Stimulated activated naive CD8-positive, alpha-beta T cell treated with anti-CD3 and anti-CD28 coated beads, Interleukin-15, amount 100 ng/mL, for 72 hours (primary cell): Measurements from ENCODE around the gene ISX.
"Not testable (repeated sequence)": the region's sequence is repeated elsewhere in the genome, so short reads cannot be mapped to it uniquely, and the experiment has no call there.

Experiments used
- ATAC-seq: fragments of 150-1000 bp; cut with Tn5 transposase; 2 replicates; pipeline ENCODE4 v1.10.0; 2021; ENCODE audit warnings: mild to moderate bottlenecking, moderate library complexity
- DNase-seq, 2 donors: peaks; one replicate each; pipeline ENCODE4 v3.0.0; 2021 to 2022
- H3K27ac Mint-ChIP-seq, 2 donors: one replicate each; pipeline ENCODE4 v1.8.0; 2022; ENCODE audit warnings: mild to moderate bottlenecking in 2 of 2, mixed read lengths in 2 of 2, moderate library complexity in 2 of 2
- H3K27me3 Mint-ChIP-seq: one replicate; pipeline ENCODE4 v1.8.0; 2022; ENCODE audit warnings: mixed read lengths
- H3K4me1 Mint-ChIP-seq: one replicate; pipeline ENCODE4 v1.8.0; 2022; ENCODE audit warnings: mild to moderate bottlenecking, mixed read lengths
- H3K4me3 Mint-ChIP-seq, 2 donors: one replicate each; pipeline ENCODE4 v1.8.0; 2022; ENCODE audit warnings: mild to moderate bottlenecking in 2 of 2, mixed read lengths in 2 of 2, moderate library complexity in 1 of 2
- H3K9me3 Mint-ChIP-seq, 2 donors: one replicate each; pipeline ENCODE4 v1.8.0; 2022; ENCODE audit warnings: mixed read lengths in 2 of 2

ISX gene

GRCh38 chr22:35044607-35045390 is 21.2 kb upstream of the ISX start:
- ATAC-seq (no peak), DNase-seq (no peak)
- Mint-ChIP-seq H3K27me3 (peaks cover 16% of the 10 kb centered on the region), H3K27ac (no peak overlapping the region), H3K9me3 (no peaks in the 10 kb centered on the region), H3K4me1 (no peaks in the 10 kb centered on the region), H3K4me3 (no peak overlapping the region)

- Mint-ChIP-seq H3K27me3 (peaks cover 10% of the 10 kb centered on the region), H3K27ac (no peak overlapping the region), H3K4me3 (no peak overlapping the region), H3K4me1 (no peaks in the 10 kb centered on the region), H3K9me3 (no peaks in the 10 kb centered on the region)
- ATAC-seq, result no peak
- no peak for DNase-seq
Observed at GRCh38 chr22:35045451-35045850, 20.5 kb upstream of the ISX start.

- Mint-ChIP-seq H3K4me1 (no peaks in the 10 kb centered on the region), H3K27ac (no peak overlapping the region), H3K9me3 (no peaks in the 10 kb centered on the region), H3K27me3 (peaks cover 10% of the 10 kb centered on the region), H3K4me3 (no peak overlapping the region)
- DNase-seq (no peak), ATAC-seq (no peak)
Observed at GRCh38 chr22:35046744-35047462, 19.1 kb upstream of the ISX start.

- not testable (repeated sequence) for DNase-seq, H3K4me3 Mint-ChIP-seq, H3K4me1 Mint-ChIP-seq, ATAC-seq, H3K9me3 Mint-ChIP-seq, H3K27me3 Mint-ChIP-seq, H3K27ac Mint-ChIP-seq
Observed at GRCh38 chr22:35050038-35050437, 15.9 kb upstream of the ISX start.

- H3K27ac Mint-ChIP-seq, result no peak overlapping the region
- no peaks in the 10 kb centered on the region for H3K9me3 Mint-ChIP-seq
- no peak for ATAC-seq
- no peaks in the 10 kb centered on the region for H3K4me1 Mint-ChIP-seq
- H3K27me3 Mint-ChIP-seq, result peaks cover 11% of the 10 kb centered on the region
- no peak for DNase-seq
- no peak overlapping the region for H3K4me3 Mint-ChIP-seq
Observed at GRCh38 chr22:35051013-35051535, 14.9 kb upstream of the ISX start.

GRCh38 chr22:35051791-35052190 is 14.2 kb upstream of the ISX start:
- ATAC-seq, result peak; percentile 89
- peaks cover 12% of the 10 kb centered on the region for H3K27me3 Mint-ChIP-seq
- DNase-seq, result peak in 1 of 2 donors; percentile 16
- H3K27ac Mint-ChIP-seq, result no peak overlapping the region
- H3K4me1 Mint-ChIP-seq, result no peaks in the 10 kb centered on the region
- H3K9me3 Mint-ChIP-seq, result no peaks in the 10 kb centered on the region
- no peak overlapping the region for H3K4me3 Mint-ChIP-seq

GRCh38 chr22:35053060-35053835 is 12.7 kb upstream of the ISX start:
- H3K4me1 Mint-ChIP-seq, result no peaks in the 10 kb centered on the region
- no peak for DNase-seq
- no peaks in the 10 kb centered on the region for H3K9me3 Mint-ChIP-seq
- ATAC-seq, result no peak
- H3K4me3 Mint-ChIP-seq, result no peak overlapping the region
- H3K27me3 Mint-ChIP-seq, result peaks cover 12% of the 10 kb centered on the region
- no peak overlapping the region for H3K27ac Mint-ChIP-seq

GRCh38 chr22:35054064-35054463 is 11.9 kb upstream of the ISX start:
- Mint-ChIP-seq H3K4me1 (no peaks in the 10 kb centered on the region), H3K4me3 (no peak overlapping the region)

GRCh38 chr22:35056486-35056885 is 9.5 kb upstream of the ISX start:
- ATAC-seq (no peak), DNase-seq (no peak)
- Mint-ChIP-seq H3K4me1 (no peaks in the 10 kb centered on the region), H3K4me3 (no peak overlapping the region), H3K27me3 (peaks cover 12% of the 10 kb centered on the region), H3K9me3 (no peaks in the 10 kb centered on the region), H3K27ac (no peak overlapping the region)

More at GRCh38 chr22:35054064-35054463, 11.9 kb upstream of the ISX start:
- ATAC-seq (peak; percentile 71), DNase-seq (no peak)
- Mint-ChIP-seq H3K27ac (peak overlapping the region in 1 of 2 donors; percentile 16), H3K9me3 (no peaks in the 10 kb centered on the region), H3K27me3 (peaks cover 12% of the 10 kb centered on the region)

- H3K27ac Mint-ChIP-seq, result no peak overlapping the region
- H3K27me3 Mint-ChIP-seq, result peaks cover 12% of the 10 kb centered on the region
- ATAC-seq (no peak), DNase-seq (no peak)
- no peak overlapping the region for H3K4me3 Mint-ChIP-seq
- H3K4me1 Mint-ChIP-seq, result no peaks in the 10 kb centered on the region
- no peaks in the 10 kb centered on the region for H3K9me3 Mint-ChIP-seq
Observed at GRCh38 chr22:35057155-35057554, 8.8 kb upstream of the ISX start.

GRCh38 chr22:35059632-35060031 is 6.3 kb upstream of the ISX start:
- Mint-ChIP-seq H3K27me3 (peaks cover 12% of the 10 kb centered on the region), H3K4me1 (peaks cover 3% of the 10 kb centered on the region), H3K4me3 (no peak overlapping the region), H3K27ac (no peak overlapping the region), H3K9me3 (no peaks in the 10 kb centered on the region)
- no peak for DNase-seq
- ATAC-seq, result no peak

- no peak for DNase-seq
- peaks cover 0 to 5% of the 10 kb centered on the region in 2 donors for H3K9me3 Mint-ChIP-seq
- peaks cover 5% of the 10 kb centered on the region for H3K4me1 Mint-ChIP-seq
- H3K27me3 Mint-ChIP-seq, result peaks cover 6% of the 10 kb centered on the region
- no peak overlapping the region for H3K4me3 Mint-ChIP-seq
- no peak overlapping the region for H3K27ac Mint-ChIP-seq
- ATAC-seq, result peak; percentile 52
Observed at GRCh38 chr22:35064664-35065063, 1.3 kb upstream of the ISX start.

GRCh38 chr22:35065183-35065582 is 775 bp upstream of the ISX start:
- ATAC-seq (no peak), DNase-seq (no peak)
- Mint-ChIP-seq H3K9me3 (peaks cover 0 to 5% of the 10 kb centered on the region in 2 donors), H3K27ac (no peak overlapping the region), H3K4me3 (no peak overlapping the region), H3K4me1 (peaks cover 5% of the 10 kb centered on the region), H3K27me3 (peaks cover 6% of the 10 kb centered on the region)

- H3K9me3 Mint-ChIP-seq, result peaks cover 0 to 5% of the 10 kb centered on the region in 2 donors
- DNase-seq (no peak), ATAC-seq (no peak)
- H3K27me3 Mint-ChIP-seq, result peaks cover 6% of the 10 kb centered on the region
- no peak overlapping the region for H3K27ac Mint-ChIP-seq
- H3K4me1 Mint-ChIP-seq, result peaks cover 5% of the 10 kb centered on the region
- no peak overlapping the region for H3K4me3 Mint-ChIP-seq
Observed at GRCh38 chr22:35066768-35067167, 810 bp downstream of the ISX start.

GRCh38 chr22:35069541-35069940 is 3.6 kb downstream of the ISX start:
- Mint-ChIP-seq H3K9me3 (peaks cover 2 to 9% of the 10 kb centered on the region in 2 donors), H3K4me1 (peaks cover 3% of the 10 kb centered on the region), H3K27me3 (peaks cover 6% of the 10 kb centered on the region), H3K4me3 (no peak overlapping the region), H3K27ac (no peak overlapping the region)
- DNase-seq, result no peak
- no peak for ATAC-seq
